Activated naive CD8-positive, alpha-beta T cell treated with anti-CD3 and anti-CD28 coated beads, Interleukin-2, amount 10 ng/mL, durations not matched to agents 7 days and 5 days (primary cell): Measurements from ENCODE around the gene ITPK1. TPM values are rescaled to one million over a fixed set of nuclear protein-coding genes. Genes with fewer than 3 reads are reported as not detected.
A peak's percentile ranks its signal among the peaks of the same experiment; 100 is the strongest.
"Not testable (repeated sequence)": the region's sequence is repeated elsewhere in the genome, so short reads cannot be mapped to it uniquely, and the experiment has no call there.

ENCODE experiments used
- ATAC-seq: fragments of 150-1000 bp; cut with Tn5 transposase; one replicate; pipeline ENCODE4 v1.10.0; 2021; ENCODE audit warnings: low read depth, moderate library complexity
- POLR2A ChIA-PET: fragments of 350-600 bp; sonication (Branson Sonifier 250); formaldehyde crosslinking; loops from one replicate; lab custom pipeline; 2021; ENCODE audit warnings: antibody characterized with exemption; lab: Charles Lee
- DNase-seq: peaks from one replicate; pipeline ENCODE4 v3.0.0; 2021
- H3K27ac Mint-ChIP-seq: one replicate; pipeline ENCODE4 v1.8.0; 2022; ENCODE audit warnings: mild to moderate bottlenecking, mixed read lengths
- H3K27me3 Mint-ChIP-seq: one replicate; pipeline ENCODE4 v1.8.0; 2022; ENCODE audit warnings: mild to moderate bottlenecking, moderate library complexity, mixed read lengths
- H3K36me3 Mint-ChIP-seq: one replicate; pipeline ENCODE4 v1.8.0; 2021; ENCODE audit warnings: mild to moderate bottlenecking, mixed read lengths
- H3K4me1 Mint-ChIP-seq: one replicate; pipeline ENCODE4 v1.8.0; 2021; ENCODE audit warnings: mixed read lengths
- H3K4me3 Mint-ChIP-seq: one replicate; pipeline ENCODE4 v1.8.0; 2022; ENCODE audit warnings: mild to moderate bottlenecking, moderate library complexity, mixed read lengths
- H3K9me3 Mint-ChIP-seq: one replicate; pipeline ENCODE4 v1.8.0; 2021; ENCODE audit warnings: mixed read lengths
- total RNA-seq, 2 experiments: library from RNA; stranded (reverse); gene quantifications; one replicate each; pipeline ENCODE4 v1.2.3, GENCODE V29; 2021

The ITPK1 gene
- 10 to 100 TPM; 89.5 to 94.1 TPM for total RNA-seq

GRCh38 chr14:93115821-93116675 is at the start of gene ITPK1:
TSS of gene ITPK1 (minus strand) at chr14:93115925. CDS start at chr14:93115163, 762 bp downstream.
- DNase-seq (peak; percentile 81), ATAC-seq (peak; percentile 51)
- POLR2A ChIA-PET, result interaction anchor here (0.8 to 3.4 kb wide), 8 partner anchors 11 to 164 kb away, joined by 3 to 38 read pairs (median 3); no protein-coding TSS in a partner anchor
- Mint-ChIP-seq H3K36me3 (peaks cover 3% of the 10 kb centered on the region), H3K4me3 (peak within 1 kb of the TSS; percentile 92), H3K27me3 (no peaks in the 10 kb centered on the region), H3K4me1 (peaks cover 22% of the 10 kb centered on the region), H3K27ac (peak within 1 kb of the TSS; percentile 85), H3K9me3 (no peaks in the 10 kb centered on the region)

GRCh38 chr14:93163564-93163963 is 47.8 kb upstream of the ITPK1 start:
- POLR2A ChIA-PET, result no interaction called here
- no peaks in the 10 kb centered on the region for H3K27me3 Mint-ChIP-seq

DNA sequence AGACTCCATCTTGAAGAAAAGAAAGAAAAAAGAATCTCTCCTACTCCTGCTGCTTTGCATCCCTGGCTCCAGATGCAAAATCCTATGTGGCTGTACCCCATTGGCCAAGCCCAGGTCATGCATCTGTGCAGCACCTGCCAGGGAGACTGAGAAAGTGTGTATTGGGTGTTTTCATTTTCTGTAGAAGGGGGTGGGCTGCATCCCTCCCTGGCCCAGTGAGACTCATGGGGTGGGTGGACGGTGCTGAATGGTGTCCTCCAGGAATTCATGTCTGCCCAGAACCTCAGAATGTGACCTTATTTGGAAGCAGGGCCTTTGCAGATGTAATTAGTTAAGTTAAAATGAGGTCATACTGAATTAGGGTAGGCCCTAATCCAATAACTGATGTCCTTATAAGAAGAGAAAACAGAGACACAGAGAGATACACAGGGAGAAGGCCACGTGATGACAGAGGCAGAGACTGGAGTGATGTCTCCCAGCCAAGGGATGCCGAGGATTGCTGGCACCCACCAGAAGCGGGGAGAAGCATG is 45.8 kb upstream of the ITPK1 start:
- DNase-seq (no peak), ATAC-seq (no peak)
- Mint-ChIP-seq H3K9me3 (no peaks in the 10 kb centered on the region), H3K27ac (no peak overlapping the region), H3K36me3 (no peaks in the 10 kb centered on the region), H3K27me3 (peaks cover 2% of the 10 kb centered on the region), H3K4me3 (no peak overlapping the region), H3K4me1 (no peaks in the 10 kb centered on the region)
- POLR2A ChIA-PET, result interaction anchor here (1.0 kb wide), 1 partner anchor 46 kb away, joined by 3 read pairs; no protein-coding TSS in a partner anchor

More at GRCh38 chr14:93163564-93163963, 47.8 kb upstream of the ITPK1 start:
- no peaks in the 10 kb centered on the region for H3K4me1 Mint-ChIP-seq
- no peak overlapping the region for H3K27ac Mint-ChIP-seq
- no peak overlapping the region for H3K4me3 Mint-ChIP-seq
- H3K9me3 Mint-ChIP-seq, result no peaks in the 10 kb centered on the region
- H3K36me3 Mint-ChIP-seq, result no peaks in the 10 kb centered on the region
- ATAC-seq (no peak), DNase-seq (no peak)

DNA sequence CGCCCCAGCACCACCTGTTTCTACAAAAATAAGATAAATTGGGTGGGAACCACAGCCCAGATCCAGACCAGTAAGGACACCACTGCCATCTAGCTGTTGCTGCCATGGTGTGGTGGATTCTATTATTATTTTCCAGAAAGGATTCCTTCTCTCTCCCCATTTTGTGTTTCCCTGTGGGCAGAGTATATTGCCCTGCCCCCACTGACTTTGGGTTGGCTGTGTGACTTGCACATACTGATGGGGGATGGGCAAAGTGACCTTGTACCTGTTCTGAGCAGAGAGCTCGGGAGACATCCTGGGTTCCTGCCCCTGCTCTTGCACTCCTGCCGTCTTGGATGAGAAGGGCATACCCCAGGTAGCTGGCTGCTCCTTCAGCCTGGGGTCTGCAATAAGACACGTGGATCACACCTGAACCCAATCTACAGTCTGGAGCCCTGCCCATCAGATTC is 44.7 kb upstream of the ITPK1 start:
- POLR2A ChIA-PET, result interaction anchor here (1.0 kb wide), 1 partner anchor 45 kb away, joined by 3 read pairs; no protein-coding TSS in a partner anchor
- Mint-ChIP-seq H3K9me3 (no peaks in the 10 kb centered on the region), H3K27me3 (peaks cover 2% of the 10 kb centered on the region), H3K36me3 (no peaks in the 10 kb centered on the region), H3K27ac (no peak overlapping the region), H3K4me1 (no peaks in the 10 kb centered on the region), H3K4me3 (no peak overlapping the region)
- ATAC-seq (peak; percentile 42), DNase-seq (no peak)

- ATAC-seq, result peak; percentile 50
- not testable (repeated sequence) for H3K27ac Mint-ChIP-seq
These were observed 44.1 kb upstream of the ITPK1 start for GRCh38 chr14:93159625-93160352.

GRCh38 chr14:93158349-93158748 is 42.6 kb upstream of the ITPK1 start:
- H3K4me1 Mint-ChIP-seq, H3K36me3 Mint-ChIP-seq, H3K27me3 Mint-ChIP-seq, DNase-seq, POLR2A ChIA-PET, H3K27ac Mint-ChIP-seq, H3K9me3 Mint-ChIP-seq, H3K4me3 Mint-ChIP-seq: not testable (repeated sequence)
- peak; percentile 51 for ATAC-seq

More at GRCh38 chr14:93159625-93160352, 44.1 kb upstream of the ITPK1 start:
- H3K27me3 Mint-ChIP-seq, POLR2A ChIA-PET, H3K9me3 Mint-ChIP-seq, DNase-seq, H3K4me3 Mint-ChIP-seq, H3K4me1 Mint-ChIP-seq, H3K36me3 Mint-ChIP-seq: not testable (repeated sequence)

GRCh38 chr14:93156693-93157369 is 41.1 kb upstream of the ITPK1 start:
- Mint-ChIP-seq H3K27ac (no peak overlapping the region), H3K27me3 (peaks cover 2% of the 10 kb centered on the region), H3K36me3 (no peaks in the 10 kb centered on the region), H3K4me3 (no peak overlapping the region), H3K9me3 (no peaks in the 10 kb centered on the region), H3K4me1 (no peaks in the 10 kb centered on the region)
- POLR2A ChIA-PET, result interaction anchor here (0.7 kb wide), 1 partner anchor 17 kb away, joined by 3 read pairs; no protein-coding TSS in a partner anchor
- ATAC-seq, result no peak
- DNase-seq, result no peak

DNA sequence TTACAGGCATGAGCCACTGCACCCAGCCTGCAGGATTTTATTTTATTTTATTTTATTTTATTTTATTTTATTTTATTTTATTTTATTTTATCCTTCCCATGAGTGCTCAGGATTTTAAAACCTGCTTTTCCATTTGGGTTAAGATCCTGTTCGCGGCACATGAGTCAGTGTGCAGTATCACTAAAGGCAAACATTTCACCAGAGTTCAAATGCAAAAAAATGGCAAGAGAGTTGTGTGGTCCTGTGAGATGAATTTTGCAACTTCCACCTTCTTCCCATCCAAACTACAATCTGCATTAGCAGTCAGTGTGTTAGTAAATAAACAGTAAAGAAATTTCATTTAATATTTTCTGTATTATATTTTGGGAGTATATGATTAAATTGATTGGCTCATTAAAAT is 39.9 kb upstream of the ITPK1 start:
- ATAC-seq, result no peak
- no peak for DNase-seq
- Mint-ChIP-seq H3K27ac (no peak overlapping the region), H3K9me3 (no peaks in the 10 kb centered on the region), H3K27me3 (peaks cover 2% of the 10 kb centered on the region), H3K36me3 (no peaks in the 10 kb centered on the region), H3K4me1 (no peaks in the 10 kb centered on the region), H3K4me3 (no peak overlapping the region)
- POLR2A ChIA-PET, result no interaction called here

- Mint-ChIP-seq H3K4me3 (no peak overlapping the region), H3K9me3 (no peaks in the 10 kb centered on the region)
- no peak for ATAC-seq
These were observed 37.4 kb upstream of the ITPK1 start for GRCh38 chr14:93153121-93153520.

DNA sequence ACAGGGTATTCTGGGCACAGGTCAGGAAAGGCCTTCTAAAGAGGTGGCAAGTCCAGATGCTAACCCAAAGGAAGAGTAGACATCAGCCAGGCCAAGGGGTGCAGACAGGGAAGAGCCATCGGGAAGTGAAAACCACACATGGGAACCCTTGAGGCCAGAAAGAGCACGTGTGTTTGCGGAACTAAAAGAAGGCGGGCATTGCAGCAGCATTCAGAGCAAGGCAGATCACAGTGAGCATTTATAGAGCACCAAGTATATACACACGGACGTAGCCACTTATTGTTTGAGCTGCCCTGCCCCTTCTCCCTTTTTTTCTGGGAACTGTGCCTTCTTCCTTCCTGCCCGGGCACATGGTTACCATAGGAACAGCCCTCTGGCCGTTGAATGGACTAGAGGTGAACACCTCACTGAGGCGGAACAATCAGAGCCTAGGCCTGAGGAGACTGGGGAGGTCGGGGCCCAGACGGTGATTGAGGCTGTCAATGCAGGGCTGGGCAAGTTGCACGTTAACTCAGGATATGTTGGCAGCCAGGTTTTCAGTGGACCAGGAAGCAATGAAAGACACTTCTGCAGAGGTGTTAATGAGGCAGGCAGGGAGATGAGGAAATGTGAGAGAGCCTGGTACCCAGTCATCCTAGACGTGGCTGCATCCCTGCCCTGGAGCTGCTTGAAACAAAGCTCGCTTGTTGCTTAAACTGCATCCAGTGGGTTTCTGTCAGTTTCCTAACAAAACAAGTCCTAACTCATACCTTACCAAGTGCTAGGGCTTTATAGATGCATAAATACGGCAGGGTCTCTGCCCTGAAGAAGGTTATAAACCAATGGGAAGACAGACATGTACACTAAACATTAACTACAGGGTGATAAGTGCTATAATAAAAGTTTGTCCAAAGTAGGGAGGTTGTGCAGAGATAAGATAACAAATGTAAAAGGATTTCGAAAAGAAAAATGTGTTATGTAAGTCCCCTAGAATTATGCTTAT is 34.8 kb upstream of the ITPK1 start:
- H3K27ac Mint-ChIP-seq, result no peak overlapping the region
- H3K36me3 Mint-ChIP-seq, result no peaks in the 10 kb centered on the region
- POLR2A ChIA-PET, result no interaction called here
- ATAC-seq, result no peak
- no peak overlapping the region for H3K4me3 Mint-ChIP-seq
- peaks cover 7% of the 10 kb centered on the region for H3K27me3 Mint-ChIP-seq
- peaks cover 4% of the 10 kb centered on the region for H3K4me1 Mint-ChIP-seq
- H3K9me3 Mint-ChIP-seq, result no peaks in the 10 kb centered on the region
- DNase-seq, result no peak

More at GRCh38 chr14:93153121-93153520, 37.4 kb upstream of the ITPK1 start:
- Mint-ChIP-seq H3K4me1 (peaks cover 4% of the 10 kb centered on the region), H3K36me3 (no peaks in the 10 kb centered on the region), H3K27me3 (peaks cover 6% of the 10 kb centered on the region), H3K27ac (no peak overlapping the region)
- POLR2A ChIA-PET, result no interaction called here
- DNase-seq, result no peak

GRCh38 chr14:93148979-93149378 is 33.3 kb upstream of the ITPK1 start:
- no peak for DNase-seq
- no peaks in the 10 kb centered on the region for H3K36me3 Mint-ChIP-seq
- no peak overlapping the region for H3K27ac Mint-ChIP-seq
- H3K27me3 Mint-ChIP-seq, result peaks cover 7% of the 10 kb centered on the region
- H3K4me1 Mint-ChIP-seq, result peaks cover 4% of the 10 kb centered on the region
- no peak overlapping the region for H3K4me3 Mint-ChIP-seq
- POLR2A ChIA-PET, result no interaction called here
- H3K9me3 Mint-ChIP-seq, result no peaks in the 10 kb centered on the region
- ATAC-seq, result no peak

DNA sequence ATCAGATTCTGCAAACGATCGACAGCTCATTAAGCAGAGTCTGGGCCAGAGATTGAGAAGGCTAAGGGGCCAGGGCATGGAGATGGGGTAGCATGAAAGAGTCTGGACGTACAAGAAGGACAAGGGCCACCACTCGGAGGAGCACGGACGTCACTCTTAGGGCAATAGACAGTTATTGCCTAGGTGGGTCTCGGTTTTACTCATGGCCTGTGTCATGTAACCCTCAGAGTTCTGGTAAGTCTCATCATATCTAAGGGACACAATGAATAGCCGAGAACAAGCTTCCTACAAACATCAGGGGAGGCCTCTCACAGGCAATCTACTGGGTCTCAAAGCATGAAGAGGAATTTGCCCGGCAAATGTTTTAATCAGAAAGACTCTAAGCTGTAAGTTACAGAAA is 30.4 kb upstream of the ITPK1 start:
- peaks cover 12% of the 10 kb centered on the region for H3K27me3 Mint-ChIP-seq
- ATAC-seq (no peak), DNase-seq (no peak)
- no peaks in the 10 kb centered on the region for H3K36me3 Mint-ChIP-seq
- no peak overlapping the region for H3K27ac Mint-ChIP-seq
- H3K4me3 Mint-ChIP-seq, result no peak overlapping the region
- H3K9me3 Mint-ChIP-seq, result no peaks in the 10 kb centered on the region
- POLR2A ChIA-PET, result no interaction called here
- H3K4me1 Mint-ChIP-seq, result peaks cover 4% of the 10 kb centered on the region
